ENCODE results near the gene STAMBP. TPM values are rescaled to one million over a fixed set of nuclear protein-coding genes. Genes with fewer than 3 reads are reported as not detected.

Gene STAMBP
- total and polyA plus RNA-seq, 2 of the 4 experiments (the other 2 are of a cell fraction), result 29.7 to 38.7 TPM

DNA sequence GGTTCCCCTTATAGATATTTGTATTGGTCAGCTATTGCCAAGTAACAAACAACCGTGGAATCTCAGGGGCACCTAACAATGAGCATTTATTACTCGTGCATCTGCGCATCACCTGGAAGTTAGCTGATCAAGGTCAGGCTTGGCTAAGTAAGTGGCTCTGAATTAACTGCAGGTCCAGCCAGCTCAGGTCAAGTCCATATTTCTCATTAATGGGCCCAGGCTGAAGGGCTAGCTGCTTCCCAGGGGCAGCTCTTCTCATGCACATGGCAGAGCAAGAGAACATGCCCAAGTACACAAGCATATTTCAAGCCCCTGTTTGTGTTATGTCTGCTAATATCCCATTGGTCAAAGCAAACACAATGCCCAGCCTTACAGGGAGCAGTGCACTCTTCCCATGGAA, 90.1 kb downstream of the STAMBP start:
- dilution Hi-C loops (cut with HindIII; ENCODE audit: low sequenced_read_pairs, unreplicated experiment), result no loop called here
- Histone ChIP-seq H2AK5ac (ENCODE audit: low read depth, low read length) (no peak overlapping the region), H3K9ac (ENCODE audit: low read depth, low read length) (no peak overlapping the region), H3K9me3 (ENCODE audit: control insufficient read depth, insufficient read depth, low read length) (no peaks in the 10 kb centered on the region), H2BK120ac (ENCODE audit: low read depth, low read length) (no peak overlapping the region), H3K4me1 (ENCODE audit: control insufficient read depth, insufficient read depth, low read length) (no peaks in the 10 kb centered on the region), H2AFZ (replicated peaks; ENCODE audit: low read length, poor library complexity) (no peak overlapping the region), H3K4ac (ENCODE audit: low read depth, low read length) (no peak overlapping the region), H2AK9ac (replicated peaks; ENCODE audit: low read depth, low read length, poor library complexity) (no peak overlapping the region), H3K36me3 (ENCODE audit: control insufficient read depth, insufficient read depth, low read length) (peaks cover 51% of the 10 kb centered on the region), H4K91ac (ENCODE audit: insufficient read depth, low read depth, low read length) (no peak overlapping the region), H3K27me3 (ENCODE audit: control insufficient read depth, insufficient read depth, low read length) (no peaks in the 10 kb centered on the region), H4K8ac (ENCODE audit: low read depth in 2 of 2, low read length in 2 of 2) (no peak overlapping the region), H4K20me1 (ENCODE audit: insufficient read depth, low read length) (peaks cover 30% of the 10 kb centered on the region), H3K56ac (ENCODE audit: extremely low read depth, insufficient read depth, low read length) (no peak overlapping the region), H3K9me1 (ENCODE audit: insufficient read depth, low read length) (no peaks in the 10 kb centered on the region; the same call in 1 of the 2 replicates), H3K4me3 (ENCODE audit: insufficient read depth, low read depth, low read length) (no peak overlapping the region), H2BK15ac (ENCODE audit: low read depth, low read length) (no peak overlapping the region), H3K27ac (ENCODE audit: insufficient read depth, low read length) (no peak overlapping the region), H4K5ac (ENCODE audit: low read depth, low read length) (no peak overlapping the region), H3K14ac (replicated peaks; ENCODE audit: low read depth, low read length) (no peak overlapping the region), H3K79me1 (ENCODE audit: low read depth in 1 of 2, low read length in 2 of 2) (peaks cover 0 to under 1% of the 10 kb centered on the region in 2 experiments; a peak in 2 of 4 replicates), H3K18ac (ENCODE audit: low read depth, low read length) (no peak overlapping the region), H3K23ac (ENCODE audit: low read depth, low read length) (no peak overlapping the region), H3K4me2 (ENCODE audit: low read depth, low read length) (no peak overlapping the region), H2BK20ac (ENCODE audit: low read depth, low read length) (no peak overlapping the region), H2BK5ac (ENCODE audit: low read depth, low read length, poor library complexity, severe bottlenecking) (no peak overlapping the region)
- ChIA-PET POLR2A (ENCODE audit: unreplicated experiment) (no interaction called here), CTCF (no interaction called here)
- in situ Hi-C loops (cut with MboI; ENCODE audit: low sequenced_read_pairs), result no loop called here
- no peak for ATAC-seq (ENCODE audit: low read depth)
- DNase-seq, result no peak
- WGBS, 2 experiments (ENCODE audit: extremely low coverage in 2 of 2, insufficient read length in 1 of 2), result 100% methylated on average over 2 of the region's 3 CpGs; no CpG with 5 or more reads in 1 of the 2 experiments
- TF ChIP-seq, protein P1, sequence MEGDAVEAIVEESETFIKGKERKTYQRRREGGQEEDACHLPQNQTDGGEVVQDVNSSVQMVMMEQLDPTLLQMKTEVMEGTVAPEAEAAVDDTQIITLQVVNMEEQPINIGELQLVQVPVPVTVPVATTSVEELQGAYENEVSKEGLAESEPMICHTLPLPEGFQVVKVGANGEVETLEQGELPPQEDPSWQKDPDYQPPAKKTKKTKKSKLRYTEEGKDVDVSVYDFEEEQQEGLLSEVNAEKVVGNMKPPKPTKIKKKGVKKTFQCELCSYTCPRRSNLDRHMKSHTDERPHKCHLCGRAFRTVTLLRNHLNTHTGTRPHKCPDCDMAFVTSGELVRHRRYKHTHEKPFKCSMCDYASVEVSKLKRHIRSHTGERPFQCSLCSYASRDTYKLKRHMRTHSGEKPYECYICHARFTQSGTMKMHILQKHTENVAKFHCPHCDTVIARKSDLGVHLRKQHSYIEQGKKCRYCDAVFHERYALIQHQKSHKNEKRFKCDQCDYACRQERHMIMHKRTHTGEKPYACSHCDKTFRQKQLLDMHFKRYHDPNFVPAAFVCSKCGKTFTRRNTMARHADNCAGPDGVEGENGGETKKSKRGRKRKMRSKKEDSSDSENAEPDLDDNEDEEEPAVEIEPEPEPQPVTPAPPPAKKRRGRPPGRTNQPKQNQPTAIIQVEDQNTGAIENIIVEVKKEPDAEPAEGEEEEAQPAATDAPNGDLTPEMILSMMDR (conservative IDR thresholded peaks at IDR 0.05; ENCODE audit: low read depth, low read length), result no peak
- no peak for TF ChIP-seq CEBPB (IDR thresholded peaks at IDR 0.05; ENCODE audit: low read depth, low read length)
- no TSS peak for BruUV-seq (replicated peaks)
- intact Hi-C loops (cut with micrococcal nuclease), result no loop called here

Data from IMR-90 (cell line).